ENCODE data around the gene LNPEP. TPM values are rescaled to one million over a fixed set of nuclear protein-coding genes. Genes with fewer than 3 reads are reported as not detected.
A peak's percentile ranks its signal among the peaks of the same experiment; 100 is the strongest.
"Not testable (repeated sequence)": the region's sequence is repeated elsewhere in the genome, so short reads cannot be mapped to it uniquely, and the experiment has no call there.

Gene LNPEP
- total and polyA plus RNA-seq, 12 donors: 5.4 to 87.4 (median 65.5) TPM

- Histone ChIP-seq H3K27me3 (no peaks in the 10 kb centered on the region), H3K9me3 (no peaks in the 10 kb centered on the region), H3K4me3 (no peak overlapping the region), H3K36me3 (no peaks in the 10 kb centered on the region), H3K27ac (no peak overlapping the region), H3K4me1 (peaks cover 0 to 21% (median 0%) of the 10 kb centered on the region in 9 donors)
- 86 to 87% methylated on average over 4 of the region's 4 CpGs for WGBS, 2 donors
- no peak for TF ChIP-seq CTCF (IDR thresholded peaks at IDR 0.05)
- ATAC-seq: peak in 1 of 8 donors; percentile 47
- intact Hi-C loops (cut with DNase I): no loop called here
- no peak for DNase-seq
Observed at GRCh38 chr5:97078958-97079743, 143.3 kb downstream of the LNPEP start.

DNA sequence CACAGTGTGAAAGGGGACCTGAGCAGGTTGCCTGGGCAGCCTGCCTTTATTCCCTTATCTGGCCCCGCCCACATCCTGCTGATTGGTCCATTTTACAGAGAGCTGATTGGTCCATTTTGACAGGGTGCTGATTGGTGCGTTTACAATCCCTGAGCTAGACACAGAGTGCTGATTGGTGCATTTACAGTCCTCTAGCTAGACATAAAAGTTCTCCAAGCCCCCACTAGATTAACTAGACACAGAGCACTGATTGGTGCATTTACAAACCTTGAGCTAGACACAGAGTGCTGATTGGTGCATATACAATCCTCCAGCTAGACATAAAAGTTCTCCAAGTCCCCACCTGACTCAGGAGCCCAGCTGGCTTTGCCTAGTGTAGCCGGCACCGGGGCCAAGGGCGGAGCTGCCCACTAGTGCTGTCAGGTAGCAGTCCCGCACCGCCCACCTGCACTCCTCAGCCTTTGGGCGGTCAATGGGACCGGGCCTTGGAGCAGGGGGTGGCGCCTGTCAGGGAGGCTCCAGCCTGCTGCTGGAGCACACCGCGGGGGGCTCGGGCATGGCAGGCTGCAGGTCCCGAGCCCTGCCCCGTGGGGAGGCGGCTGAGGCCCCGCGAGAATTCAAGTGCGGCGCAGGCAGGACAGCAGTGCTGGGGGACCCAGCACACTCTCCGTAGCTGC, 149.0 kb downstream of the LNPEP start:
- DNase-seq; intact Hi-C loops (cut with DNase I); H3K9me3 ChIP-seq; H3K27ac ChIP-seq; H3K36me3 ChIP-seq; H3K27me3 ChIP-seq; H3K4me3 ChIP-seq: not testable (repeated sequence)
- H3K4me1 ChIP-seq: peaks cover 0 to 26% (median 0%) of the 10 kb centered on the region in 9 donors
- ATAC-seq: peak in 2 of 8 donors; percentile 10 to 13
- WGBS, 2 donors: 94 to 97% methylated on average over 20 to 21 of the region's 21 CpGs

DNA sequence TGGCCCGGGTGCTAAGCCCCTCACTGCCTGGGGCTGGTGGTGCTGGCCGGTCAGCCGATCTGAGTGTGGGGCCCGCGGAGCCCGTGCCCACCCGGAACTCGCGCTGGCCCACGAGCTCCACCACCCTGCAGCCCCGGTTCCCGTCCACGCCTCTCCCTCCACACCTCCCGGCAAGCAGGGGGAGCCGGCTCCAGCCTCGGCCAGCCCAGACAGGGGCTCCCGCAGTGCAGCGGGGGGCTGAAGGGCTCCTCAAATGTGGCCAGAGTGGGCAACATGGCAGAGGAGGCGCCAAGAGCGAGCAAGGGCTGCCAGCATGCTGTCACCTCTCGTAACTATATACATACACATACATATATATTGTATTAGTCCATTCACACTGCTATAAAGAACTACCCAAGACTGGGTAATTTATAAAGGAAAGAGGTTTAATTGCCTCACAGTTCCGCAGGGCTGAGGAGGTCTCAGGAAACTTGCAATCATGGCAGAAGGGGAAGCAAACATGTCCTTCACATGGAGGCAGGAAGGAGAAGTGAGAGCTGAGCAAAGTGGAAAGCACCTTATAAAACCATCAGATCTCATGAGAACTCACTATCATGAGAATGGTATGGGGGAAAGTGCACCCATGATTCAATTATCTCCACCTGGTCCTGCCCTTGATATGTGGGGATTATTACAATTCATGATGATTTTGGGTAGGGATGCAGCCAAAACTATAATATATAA, 149.7 kb downstream of the LNPEP start:
- no peaks in the 10 kb centered on the region for H3K27me3 ChIP-seq
- DNase-seq: no peak
- peaks cover 0 to 3% (median 0%) of the 10 kb centered on the region in 11 donors for H3K9me3 ChIP-seq
- no peak overlapping the region for H3K4me3 ChIP-seq
- peak in 1 of 8 donors; percentile 38 for ATAC-seq
- H3K27ac ChIP-seq: no peak overlapping the region
- 96 to 97% methylated on average over 19 to 22 of the region's 22 CpGs for WGBS, 2 donors
- no peak for TF ChIP-seq CTCF (IDR thresholded peaks at IDR 0.05)
- peaks cover 0 to 25% (median 0%) of the 10 kb centered on the region in 9 donors for H3K4me1 ChIP-seq
- H3K36me3 ChIP-seq: no peaks in the 10 kb centered on the region
- intact Hi-C loops (cut with DNase I): no loop called here

Other genes starting within 250 kb of the LNPEP start
- gene ERAP1, start 128.1 kb upstream of the LNPEP start, total RNA-seq: 100 to 1,000 TPM in 1 of 10 donors, 10 to 100 TPM in 9; 26.6 to 106 (median 43.6) TPM
- 1 to 10 TPM; 4.4 to 8.1 TPM for gene ERAP1, start 128.1 kb upstream of the LNPEP start, polyA plus RNA-seq
- 10 to 100 TPM in 1 of 10 donors, 1 to 10 TPM in 7, under 1 TPM in 2; 0.92 to 29.7 (median 5.9) TPM for gene ERAP2, start 59.6 kb upstream of the LNPEP start, total RNA-seq
- gene ERAP2, start 59.6 kb upstream of the LNPEP start, polyA plus RNA-seq: 1 to 10 TPM; 3.0 to 5.2 TPM
- gene LIX1, start 206.5 kb downstream of the LNPEP start, total RNA-seq: not detected
- gene LIX1, start 206.5 kb downstream of the LNPEP start, polyA plus RNA-seq: under 1 TPM in 1 of 2 donors, not detected in 1; 0.01 TPM
- gene RIOK2, start 247.2 kb downstream of the LNPEP start, total RNA-seq: 10 to 100 TPM; 16.4 to 23.9 (median 19.7) TPM
- gene RIOK2, start 247.2 kb downstream of the LNPEP start, polyA plus RNA-seq: 10 to 100 TPM in 1 of 2 donors, 1 to 10 TPM in 1; 7.9 to 24.5 TPM